GM06990 (cell line): Measurements from ENCODE around the gene DALRD3.

Experiments used
- DNase-seq: peaks from one replicate; pipeline ENCODE4 v3.0.0-alpha.2; 2011; ENCODE audit not compliant: insufficient read length; ENCODE audit errors: extremely low read depth
- H3K27me3 ChIP-seq: replicated peaks from 2 replicates; pipeline ENCODE4 v1.6.0; 2011; ENCODE audit warnings: low read length; ENCODE audit not compliant: control insufficient read depth, insufficient read depth
- H3K36me3 ChIP-seq: 2 replicates; pipeline ENCODE4 v1.5.1; 2011; ENCODE audit warnings: low read length; ENCODE audit not compliant: control insufficient read depth, insufficient read depth
- H3K4me3 ChIP-seq: replicated peaks from 2 replicates; pipeline ENCODE4 v1.5.1; 2011; ENCODE audit warnings: low read depth, mild to moderate bottlenecking, control low read depth, low read length
- CTCF ChIP-seq: IDR thresholded peaks from 2 replicates; pipeline ENCODE4 v1.5.1; 2011; ENCODE audit warnings: low read length, control low read depth, mild to moderate bottlenecking, inconsistent platforms; ENCODE audit not compliant: insufficient read depth, poor library complexity, severe bottlenecking

Gene DALRD3

GRCh38 chr3:49035281-49035680, 16.9 kb upstream of the DALRD3 start:
- Histone ChIP-seq H3K4me3 (no peak overlapping the region), H3K27me3 (no peaks in the 10 kb centered on the region), H3K36me3 (peaks cover 17% of the 10 kb centered on the region)
- TF ChIP-seq CTCF, result no peak
- no peak for DNase-seq

- DNase-seq, result no peak
- Histone ChIP-seq H3K36me3 (peaks cover 17% of the 10 kb centered on the region), H3K4me3 (no peak overlapping the region), H3K27me3 (no peaks in the 10 kb centered on the region)
- no peak for TF ChIP-seq CTCF
Observed at GRCh38 chr3:49034650-49035049, 16.3 kb upstream of the DALRD3 start.

DNA sequence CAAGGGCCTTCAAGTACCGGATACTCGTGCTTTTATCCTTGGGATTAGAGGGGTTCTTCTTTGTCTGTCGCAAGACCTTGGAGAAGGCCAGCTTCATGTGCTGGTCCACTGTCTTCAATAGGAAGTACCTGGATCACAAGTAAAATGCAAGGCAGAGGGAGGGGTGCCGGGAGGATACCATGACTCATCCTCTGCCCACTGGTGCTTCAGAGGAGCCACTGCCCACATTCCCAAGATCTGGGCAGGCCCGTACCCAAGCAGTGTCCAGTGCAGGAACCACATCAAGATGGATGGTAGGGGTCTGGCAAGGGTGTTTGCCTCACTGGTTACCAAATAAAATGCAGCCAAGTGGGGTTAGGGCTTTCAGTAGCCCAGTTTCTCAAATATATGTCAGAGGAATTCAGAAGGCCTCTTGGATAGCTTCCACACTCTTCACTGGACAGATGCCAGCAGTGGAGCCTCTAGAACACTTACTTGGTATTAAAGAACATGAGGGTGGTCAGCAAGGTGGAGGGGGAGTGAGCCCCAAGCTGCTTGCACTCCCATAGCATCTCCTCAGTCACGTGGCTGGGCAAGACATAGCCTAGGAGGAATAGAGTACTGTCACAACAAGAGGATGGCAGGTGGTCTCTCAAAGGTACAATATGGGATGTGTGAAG, 14.4 kb upstream of the DALRD3 start:
- peaks cover 17% of the 10 kb centered on the region for H3K36me3 ChIP-seq
- H3K4me3 ChIP-seq, result no peak overlapping the region
- DNase-seq, result no peak
- H3K27me3 ChIP-seq, result no peaks in the 10 kb centered on the region
- no peak for TF ChIP-seq CTCF

- H3K4me3 ChIP-seq, result no peak overlapping the region
- no peak for TF ChIP-seq CTCF
- no peaks in the 10 kb centered on the region for H3K27me3 ChIP-seq
- no peak for DNase-seq
- peaks cover 23% of the 10 kb centered on the region for H3K36me3 ChIP-seq
Observed at GRCh38 chr3:49030321-49030720, 11.9 kb upstream of the DALRD3 start.

GRCh38 chr3:49029563-49029884, 11.1 kb upstream of the DALRD3 start:
- H3K36me3 ChIP-seq, result peaks cover 28% of the 10 kb centered on the region
- H3K27me3 ChIP-seq, result no peaks in the 10 kb centered on the region
- no peak for TF ChIP-seq CTCF
- no peak overlapping the region for H3K4me3 ChIP-seq
- DNase-seq, result no peak
